ENCODE measurements around the gene MUSTN1.

MUSTN1 gene

DNA sequence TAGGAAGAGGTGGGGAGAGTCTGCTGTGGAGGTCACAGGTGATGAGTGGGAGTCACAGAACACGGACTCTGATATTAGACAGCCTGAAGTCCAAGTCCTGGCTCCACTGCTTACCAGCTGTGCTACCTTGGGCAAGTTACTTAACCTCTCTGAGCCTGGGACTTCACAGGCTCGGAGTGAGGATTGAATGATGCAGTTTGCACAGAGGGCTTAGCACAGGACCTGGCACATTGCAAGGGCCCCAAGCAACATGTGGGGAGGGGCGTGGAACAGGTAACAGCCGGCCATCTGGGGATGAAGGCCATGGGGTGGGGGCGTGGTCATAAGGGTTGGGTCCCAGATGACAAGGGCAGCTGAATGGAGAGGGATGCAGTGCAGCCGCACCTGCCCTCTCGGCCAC, 44.5 kb downstream of the MUSTN1 start:
- H3K9ac ChIP-seq (ENCODE audit: low read length), result no peak overlapping the region
- no peaks in the 10 kb centered on the region for H3F3A ChIP-seq (ENCODE audit: insufficient read depth, low read length)
- TF ChIP-seq EZH2 (IDR thresholded peaks at IDR 0.05; ENCODE audit: borderline replicate concordance, low read length), result no peak
- TF ChIP-seq, protein P1, sequence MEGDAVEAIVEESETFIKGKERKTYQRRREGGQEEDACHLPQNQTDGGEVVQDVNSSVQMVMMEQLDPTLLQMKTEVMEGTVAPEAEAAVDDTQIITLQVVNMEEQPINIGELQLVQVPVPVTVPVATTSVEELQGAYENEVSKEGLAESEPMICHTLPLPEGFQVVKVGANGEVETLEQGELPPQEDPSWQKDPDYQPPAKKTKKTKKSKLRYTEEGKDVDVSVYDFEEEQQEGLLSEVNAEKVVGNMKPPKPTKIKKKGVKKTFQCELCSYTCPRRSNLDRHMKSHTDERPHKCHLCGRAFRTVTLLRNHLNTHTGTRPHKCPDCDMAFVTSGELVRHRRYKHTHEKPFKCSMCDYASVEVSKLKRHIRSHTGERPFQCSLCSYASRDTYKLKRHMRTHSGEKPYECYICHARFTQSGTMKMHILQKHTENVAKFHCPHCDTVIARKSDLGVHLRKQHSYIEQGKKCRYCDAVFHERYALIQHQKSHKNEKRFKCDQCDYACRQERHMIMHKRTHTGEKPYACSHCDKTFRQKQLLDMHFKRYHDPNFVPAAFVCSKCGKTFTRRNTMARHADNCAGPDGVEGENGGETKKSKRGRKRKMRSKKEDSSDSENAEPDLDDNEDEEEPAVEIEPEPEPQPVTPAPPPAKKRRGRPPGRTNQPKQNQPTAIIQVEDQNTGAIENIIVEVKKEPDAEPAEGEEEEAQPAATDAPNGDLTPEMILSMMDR (IDR thresholded peaks at IDR 0.05; ENCODE audit: low read length), result no peak
- H3K79me2 ChIP-seq (ENCODE audit: insufficient read depth, low read length), result no peaks in the 10 kb centered on the region
- H2AFZ ChIP-seq (ENCODE audit: low read length), result no peak overlapping the region
- H3K4me1 ChIP-seq (ENCODE audit: insufficient read depth, low read length, severe bottlenecking), result no peaks in the 10 kb centered on the region
- H3K27me3 ChIP-seq (ENCODE audit: insufficient read depth, low read length), result no peaks in the 10 kb centered on the region
- H3K27ac ChIP-seq (ENCODE audit: low read depth, low read length, poor library complexity, severe bottlenecking), result no peak overlapping the region
- H3K4me3 ChIP-seq (ENCODE audit: low read depth, low read length, poor library complexity, severe bottlenecking), result no peak overlapping the region
- H3K36me3 ChIP-seq (ENCODE audit: insufficient read depth, low read length), result no peaks in the 10 kb centered on the region
- no peaks in the 10 kb centered on the region for H4K20me1 ChIP-seq (ENCODE audit: insufficient read depth, low read length)
- no peak overlapping the region for H3K4me2 ChIP-seq (ENCODE audit: low read length)
- H3K9me3 ChIP-seq (ENCODE audit: low read length), result no peaks in the 10 kb centered on the region
- no peaks in the 10 kb centered on the region for H3K9me2 ChIP-seq (ENCODE audit: low read depth, low read length)

DNA sequence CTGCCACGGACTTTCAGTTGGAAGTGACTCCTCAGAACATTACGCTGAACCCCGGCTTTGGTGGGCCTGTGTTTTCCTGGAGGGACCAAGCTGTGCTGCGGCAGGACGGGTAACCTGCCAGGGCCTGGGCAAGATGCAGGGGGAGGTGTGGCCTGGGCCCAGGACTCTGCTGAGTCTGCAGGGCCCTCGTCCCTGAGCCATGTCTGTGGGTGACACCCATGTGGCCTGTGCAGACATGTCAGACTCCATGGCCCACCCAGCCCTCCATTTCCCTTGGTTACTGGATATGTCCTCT, 45.1 kb downstream of the MUSTN1 start:
- no peaks in the 10 kb centered on the region for H3K9me3 ChIP-seq (ENCODE audit: low read length)
- no peak overlapping the region for H3K4me3 ChIP-seq (ENCODE audit: low read depth, low read length, poor library complexity, severe bottlenecking)
- no peaks in the 10 kb centered on the region for H3K27me3 ChIP-seq (ENCODE audit: insufficient read depth, low read length)
- no peak overlapping the region for H3K27ac ChIP-seq (ENCODE audit: low read depth, low read length, poor library complexity, severe bottlenecking)
- no peaks in the 10 kb centered on the region for H3K79me2 ChIP-seq (ENCODE audit: insufficient read depth, low read length)
- H3K9ac ChIP-seq (ENCODE audit: low read length), result no peak overlapping the region
- no peaks in the 10 kb centered on the region for H3K4me1 ChIP-seq (ENCODE audit: insufficient read depth, low read length, severe bottlenecking)
- no peaks in the 10 kb centered on the region for H4K20me1 ChIP-seq (ENCODE audit: insufficient read depth, low read length)
- no peaks in the 10 kb centered on the region for H3K9me2 ChIP-seq (ENCODE audit: low read depth, low read length)
- no peak overlapping the region for H3K4me2 ChIP-seq (ENCODE audit: low read length)
- H2AFZ ChIP-seq (ENCODE audit: low read length), result no peak overlapping the region
- H3K36me3 ChIP-seq (ENCODE audit: insufficient read depth, low read length), result no peaks in the 10 kb centered on the region
- H3F3A ChIP-seq (ENCODE audit: insufficient read depth, low read length), result no peaks in the 10 kb centered on the region
- TF ChIP-seq EZH2 (IDR thresholded peaks at IDR 0.05; ENCODE audit: borderline replicate concordance, low read length), result no peak
- TF ChIP-seq, protein P1 (IDR thresholded peaks at IDR 0.05; ENCODE audit: low read length), result no peak

DNA sequence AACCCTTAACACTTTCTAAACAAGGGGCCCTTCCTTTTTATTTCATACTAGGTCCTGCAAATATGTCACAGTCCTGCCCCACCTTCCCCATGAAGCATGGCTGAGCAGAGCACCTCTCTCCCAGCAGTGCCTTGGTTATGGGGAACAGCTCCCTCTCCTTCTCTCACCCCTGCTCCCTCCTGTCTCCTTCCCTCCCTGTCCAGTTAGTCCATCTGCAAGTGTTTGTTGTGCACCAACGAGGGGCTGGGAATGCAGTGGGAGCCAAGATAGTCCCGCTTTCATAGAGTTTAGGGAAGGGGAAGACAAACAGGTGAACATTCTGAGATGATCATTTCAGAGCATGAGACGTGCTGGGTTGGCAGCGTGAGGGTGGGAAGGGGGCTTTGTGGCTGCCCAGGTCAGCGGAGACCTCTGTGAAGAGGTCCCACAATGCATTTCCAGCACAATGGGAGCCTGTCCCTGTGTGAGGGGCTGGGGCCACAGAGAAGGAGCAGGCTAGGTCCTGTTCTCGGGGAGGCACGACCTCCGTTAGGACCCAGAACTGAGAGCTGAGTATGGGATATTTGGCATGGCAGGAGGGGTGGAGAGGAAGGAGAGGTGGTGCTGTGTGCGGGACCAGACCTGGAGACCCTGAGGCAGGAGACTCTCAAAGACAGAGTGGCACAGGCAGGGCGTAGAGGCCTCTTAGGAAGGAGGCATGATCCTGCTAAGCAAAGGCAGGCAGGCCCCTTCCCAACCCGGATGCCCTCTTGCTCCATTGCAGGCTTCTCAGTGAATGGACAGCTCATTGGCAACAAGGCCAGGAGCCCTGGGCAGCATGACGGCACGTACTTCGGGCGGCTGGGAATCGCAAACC, 45.7 kb downstream of the MUSTN1 start:
- no peak overlapping the region for H3K4me3 ChIP-seq (ENCODE audit: low read depth, low read length, poor library complexity, severe bottlenecking)
- no peak overlapping the region for H2AFZ ChIP-seq (ENCODE audit: low read length)
- H4K20me1 ChIP-seq (ENCODE audit: insufficient read depth, low read length), result no peaks in the 10 kb centered on the region
- H3K9me3 ChIP-seq (ENCODE audit: low read length), result no peaks in the 10 kb centered on the region
- H3F3A ChIP-seq (ENCODE audit: insufficient read depth, low read length), result no peaks in the 10 kb centered on the region
- no peak overlapping the region for H3K4me2 ChIP-seq (ENCODE audit: low read length)
- H3K9ac ChIP-seq (ENCODE audit: low read length), result no peak overlapping the region
- no peaks in the 10 kb centered on the region for H3K9me2 ChIP-seq (ENCODE audit: low read depth, low read length)
- H3K27ac ChIP-seq (ENCODE audit: low read depth, low read length, poor library complexity, severe bottlenecking), result no peak overlapping the region
- no peaks in the 10 kb centered on the region for H3K79me2 ChIP-seq (ENCODE audit: insufficient read depth, low read length)
- TF ChIP-seq, protein P1 (IDR thresholded peaks at IDR 0.05; ENCODE audit: low read length), result no peak
- TF ChIP-seq EZH2 (IDR thresholded peaks at IDR 0.05; ENCODE audit: borderline replicate concordance, low read length), result no peak
- H3K36me3 ChIP-seq (ENCODE audit: insufficient read depth, low read length), result no peaks in the 10 kb centered on the region
- no peaks in the 10 kb centered on the region for H3K4me1 ChIP-seq (ENCODE audit: insufficient read depth, low read length, severe bottlenecking)
- H3K27me3 ChIP-seq (ENCODE audit: insufficient read depth, low read length), result no peaks in the 10 kb centered on the region
